HEK293 (cell line): Measurements from ENCODE around the gene PRAF2.

Source experiments
- HIC1 ChIP-seq: fragments of 450-650 bp; formaldehyde crosslinking; IDR thresholded peaks from 2 replicates; pipeline ENCODE4 v1.5.1; 2016; ENCODE audit warnings: missing biosample characterization, missing genetic modification characterization
- HOXD13 ChIP-seq: sonication (generic); formaldehyde crosslinking; IDR thresholded peaks from 2 replicates; pipeline ENCODE4 v1.8.0; 2022; ENCODE audit warnings: missing genetic modification reagents, borderline replicate concordance
- INSM2 ChIP-seq: fragments of 450-650 bp; formaldehyde crosslinking; IDR thresholded peaks from 2 replicates; pipeline ENCODE4 v1.5.1; 2016; ENCODE audit warnings: missing biosample characterization, missing genetic modification characterization
- MZF1 ChIP-seq: fragments of 450-650 bp; formaldehyde crosslinking; IDR thresholded peaks from 2 replicates; pipeline ENCODE4 v1.5.1; 2017; ENCODE audit warnings: missing biosample characterization, missing genetic modification characterization, borderline replicate concordance
- ZBTB11 ChIP-seq: fragments of 450-650 bp; formaldehyde crosslinking; conservative IDR thresholded peaks from 2 replicates; pipeline ENCODE4 v1.5.1; 2016; ENCODE audit warnings: low read depth, missing biosample characterization, missing genetic modification characterization
- ZBTB20 ChIP-seq: fragments of 450-650 bp; formaldehyde crosslinking; IDR thresholded peaks from 2 replicates; pipeline ENCODE4 v1.5.1; 2016; ENCODE audit warnings: missing biosample characterization, missing genetic modification characterization
- ZFP37 ChIP-seq: fragments of 450-650 bp; formaldehyde crosslinking; IDR thresholded peaks from 2 replicates; pipeline ENCODE4 v1.5.1; 2016; ENCODE audit warnings: missing biosample characterization, missing genetic modification characterization
- ZNF280C ChIP-seq: fragments of 450-650 bp; formaldehyde crosslinking; IDR thresholded peaks from 2 replicates; pipeline ENCODE4 v1.5.1; 2016; ENCODE audit warnings: missing biosample characterization, missing genetic modification characterization
- ZNF335 ChIP-seq: fragments of 450-650 bp; formaldehyde crosslinking; conservative IDR thresholded peaks from 2 replicates; pipeline ENCODE4 v1.5.1; 2016; ENCODE audit warnings: missing biosample characterization, missing genetic modification characterization
- ZNF394 ChIP-seq: fragments of 450-650 bp; formaldehyde crosslinking; IDR thresholded peaks from 2 replicates; pipeline ENCODE4 v1.5.1; 2016; ENCODE audit warnings: missing biosample characterization, missing genetic modification characterization, mild to moderate bottlenecking, moderate library complexity, borderline replicate concordance
- ZNF48 ChIP-seq: fragments of 450-650 bp; formaldehyde crosslinking; IDR thresholded peaks from 2 replicates; pipeline ENCODE4 v1.5.1; 2016; ENCODE audit warnings: missing biosample characterization, missing genetic modification characterization
- ZNF501 ChIP-seq: fragments of 450-650 bp; formaldehyde crosslinking; IDR thresholded peaks from 2 replicates; pipeline ENCODE4 v1.5.1; 2016; ENCODE audit warnings: missing biosample characterization, missing genetic modification characterization
- ZNF561 ChIP-seq: fragments of 450-650 bp; IDR thresholded peaks from 2 replicates; pipeline ENCODE4 v1.5.1; 2018; ENCODE audit warnings: missing biosample characterization, missing genetic modification characterization, borderline replicate concordance
- ZNF580 ChIP-seq: fragments of 450-650 bp; formaldehyde crosslinking; IDR thresholded peaks from 2 replicates; pipeline ENCODE4 v1.5.1; 2016; ENCODE audit warnings: missing biosample characterization, missing genetic modification characterization
- ZNF596 ChIP-seq: fragments of 450-650 bp; IDR thresholded peaks from 2 replicates; pipeline ENCODE4 v1.5.0; 2018; ENCODE audit warnings: missing biosample characterization, mild to moderate bottlenecking, missing genetic modification characterization, moderate library complexity
- ZNF76 ChIP-seq: fragments of 450-650 bp; formaldehyde crosslinking; IDR thresholded peaks from 2 replicates; pipeline ENCODE4; 2016; ENCODE audit warnings: low read depth, missing biosample characterization, missing genetic modification characterization, borderline replicate concordance
- ZNF776 ChIP-seq: fragments of 450-650 bp; formaldehyde crosslinking; IDR thresholded peaks from 2 replicates; pipeline ENCODE4 v1.5.0; 2017; ENCODE audit warnings: missing biosample characterization, missing genetic modification characterization, borderline replicate concordance
- ZNF777 ChIP-seq: fragments of 450-650 bp; formaldehyde crosslinking; IDR thresholded peaks from 2 replicates; pipeline ENCODE4 v1.5.1; 2017; ENCODE audit warnings: missing biosample characterization, missing genetic modification characterization, borderline replicate concordance
- ZSCAN30 ChIP-seq: fragments of 450-650 bp; IDR thresholded peaks from 2 replicates; pipeline ENCODE4 v1.5.1; 2018; ENCODE audit warnings: missing biosample characterization, mild to moderate bottlenecking, missing genetic modification characterization, moderate library complexity
- ZSCAN5A ChIP-seq: fragments of 450-650 bp; formaldehyde crosslinking; IDR thresholded peaks from 2 replicates; pipeline ENCODE4 v1.5.1; 2016; ENCODE audit warnings: missing biosample characterization, missing genetic modification characterization
- ZXDB ChIP-seq: fragments of 450-650 bp; formaldehyde crosslinking; IDR thresholded peaks from 2 replicates; pipeline ENCODE4 v1.5.1; 2016; ENCODE audit warnings: missing biosample characterization, missing genetic modification characterization

PRAF2 gene

GRCh38 chrX:49042581-49043219 lies 31.1 kb downstream of the PRAF2 start (continued):
- TF ChIP-seq HIC1 (tag by site-specific recombination) = peak; percentile 71; the same call in 1 of the 2 replicates
- no peak for TF ChIP-seq ZNF280C (tag by site-specific recombination)
- no peak for TF ChIP-seq INSM2 (tag by site-specific recombination)
- no peak for TF ChIP-seq HOXD13 (CRISPR knock-in tag)
- 0 out of 2 replicates have a peak, but pooled peaks have one; percentile 51 for TF ChIP-seq ZNF501 (tag by site-specific recombination)
- TF ChIP-seq ZNF596 = no peak
- peak; percentile 91 for TF ChIP-seq ZBTB11 (tag by site-specific recombination)
- no peak for TF ChIP-seq ZNF776 (tag by site-specific recombination)
- TF ChIP-seq ZNF76 (tag by site-specific recombination) = peak; percentile 50; the same call in 1 of the 2 replicates
- peak; percentile 81 for TF ChIP-seq ZBTB20 (tag by site-specific recombination)
- no peak for TF ChIP-seq ZSCAN30 (tag by site-specific recombination)
- TF ChIP-seq ZNF48 (tag by site-specific recombination) = no peak
- TF ChIP-seq ZNF777 (tag by site-specific recombination) = 0 out of 2 replicates have a peak, but pooled peaks have one; percentile 27
- TF ChIP-seq ZNF394 (tag by site-specific recombination) = peak; percentile 40; the same call in 1 of the 2 replicates
- TF ChIP-seq ZNF561 = 0 out of 2 replicates have a peak, but pooled peaks have one; percentile 24
- TF ChIP-seq ZNF335 (tag by site-specific recombination) = peak; percentile 83
- TF ChIP-seq ZXDB (tag by site-specific recombination) = peak; percentile 77; the same call in 1 of the 2 replicates
- peak; percentile 63; the same call in 1 of the 2 replicates for TF ChIP-seq ZSCAN5A (tag by site-specific recombination)
- peak; percentile 84 for TF ChIP-seq MZF1 (tag by site-specific recombination)
- 0 out of 2 replicates have a peak, but pooled peaks have one; percentile 55 for TF ChIP-seq ZFP37 (tag by site-specific recombination)
- TF ChIP-seq ZNF580 (tag by site-specific recombination) = 0 out of 2 replicates have a peak, but pooled peaks have one; percentile 24
